K562 (cell line): ENCODE data around the gene THADA. TPM values are rescaled to one million over a fixed set of nuclear protein-coding genes. Genes with fewer than 3 reads are reported as not detected.

ENCODE experiments used
- ATAC-seq: fragments of 200-7000 bp; cut with Tn5 transposase; 3 replicates; pipeline ENCODE4 v1.9.1; 2020; ENCODE audit warnings: moderate library complexity
- BruUV-seq: library from RNA; stranded (reverse); fragments of 400-500 nt; replicated peaks from 2 replicates; lab custom pipeline; 2021; lab: Mats Ljungman, UMichigan
- CTCF ChIA-PET: fragments of 300-600 bp; formaldehyde crosslinking; extraction: SDS; loops from one replicate; lab custom pipeline; 2021; ENCODE audit warnings: low intra/inter-chr PET ratio; lab: Yijun Ruan, JAX
- POLR2A ChIA-PET: fragments of 300-600, 350-650 bp; sonication (Branson Sonifier 250); formaldehyde crosslinking; extraction: SDS; loops from one replicate; lab custom pipeline; 2021; ENCODE audit warnings: antibody characterized with exemption, inconsistent platforms; lab: Yijun Ruan, JAX
- DNase-seq, 4 experiments: peaks; one replicate each; pipeline versions ENCODE4 v3.0.0 to v3.0.0-alpha.2; 2011 to 2018; ENCODE audit warnings: low spot score in 3 of 4, mixed read lengths in 3 of 4; ENCODE audit errors: extremely low read depth in 1 of 4
- FAIRE-seq: peaks from 2 replicates; lab custom pipeline; 2011; peaks lifted over from hg19 to GRCh38; lab: Jason Lieb, UNC
- H2AFZ ChIP-seq: 2 replicates; pipeline ENCODE4 v1.6.0; 2011; ENCODE audit warnings: low read depth, low read length, control low read depth, inconsistent platforms
- H3K27ac ChIP-seq: fragments of 200-600 bp; 3 replicates; pipeline ENCODE4 v1.8.0; 2011; ENCODE audit warnings: low read depth, mild to moderate bottlenecking, control low read depth, inconsistent platforms, low read length, moderate library complexity, mixed read lengths; ENCODE audit errors: extremely low read depth
- H3K27me3 ChIP-seq, 2 experiments: fragments of 300-600 bp in 1 of 2; 2 replicates in 1 of 2; 3 replicates in 1 of 2; pipeline versions ENCODE4 v1.6.0 to v1.8.0; 2011; ENCODE audit warnings: inconsistent platforms in 2 of 2, low read length in 2 of 2, mild to moderate bottlenecking in 1 of 2, mixed read lengths in 1 of 2, moderate library complexity in 1 of 2; ENCODE audit not compliant: control insufficient read depth in 2 of 2, insufficient read depth in 2 of 2
- H3K36me3 ChIP-seq: fragments of 300-600 bp; 3 replicates; pipeline ENCODE4 v1.8.0; 2011; ENCODE audit warnings: mild to moderate bottlenecking, low read length, inconsistent platforms; ENCODE audit not compliant: control insufficient read depth, insufficient read depth
- H3K4me1 ChIP-seq, 2 experiments: fragments of 200-600 bp in 1 of 2; replicated peaks in 1 of 2; 2 replicates in 1 of 2; 3 replicates in 1 of 2; pipeline versions ENCODE4 v1.5.1 to v1.8.0; 2011; ENCODE audit warnings: inconsistent platforms in 2 of 2, low read length in 2 of 2, mild to moderate bottlenecking in 1 of 2, mixed read lengths in 1 of 2, moderate library complexity in 1 of 2; ENCODE audit not compliant: control insufficient read depth in 2 of 2, insufficient read depth in 2 of 2
- H3K4me2 ChIP-seq: 2 replicates; pipeline ENCODE4 v1.6.1; 2011; ENCODE audit warnings: low read length, control low read depth, inconsistent platforms, mixed read lengths; ENCODE audit not compliant: insufficient read depth
- H3K4me3 ChIP-seq: fragments of 200-600 bp; sonication (generic), shearing (Covaris generic); 2 replicates; pipeline ENCODE4 v1.5.1; 2016; ENCODE audit warnings: control low read depth, inconsistent platforms
- H3K79me2 ChIP-seq: fragments of 200-600 bp; 3 replicates; pipeline ENCODE4 v1.8.0; 2011; ENCODE audit warnings: low read length, inconsistent platforms; ENCODE audit not compliant: control insufficient read depth, insufficient read depth
- H3K9ac ChIP-seq, 2 experiments: 2 replicates each; pipeline versions ENCODE4 v1.6.0 to v1.6.1; 2011; ENCODE audit warnings: low read depth in 2 of 2, low read length in 2 of 2, control low read depth in 1 of 2, inconsistent platforms in 1 of 2, mild to moderate bottlenecking in 1 of 2, mixed read lengths in 1 of 2; ENCODE audit not compliant: insufficient read depth in 1 of 2
- H3K9me1 ChIP-seq: one replicate; pipeline ENCODE4 v1.6.0; 2011; ENCODE audit warnings: inconsistent platforms, mild to moderate bottlenecking, low read length, moderate library complexity; ENCODE audit not compliant: control insufficient read depth, insufficient read depth
- H3K9me3 ChIP-seq: replicated peaks from 2 replicates; pipeline ENCODE4 v1.5.1; 2011; ENCODE audit warnings: low read depth, low read length, inconsistent platforms; ENCODE audit not compliant: control insufficient read depth, insufficient read depth
- H4K20me1 ChIP-seq: replicated peaks from 2 replicates; pipeline ENCODE4 v1.6.1; 2011; ENCODE audit warnings: low read length, inconsistent platforms, mixed read lengths; ENCODE audit not compliant: control insufficient read depth, insufficient read depth
- ADNP ChIP-seq: fragments of 200-800 bp; sonication (Bioruptor generic); IDR thresholded peaks from 2 replicates; pipeline ENCODE4 v1.6.1; 2016; ENCODE audit warnings: missing genetic modification characterization, missing compliant biosample characterization
- BHLHE40 ChIP-seq: IDR thresholded peaks from 2 replicates; pipeline ENCODE4 v1.6.1; 2011; ENCODE audit warnings: low read length, improper control_type of control experiment
- C11orf30 ChIP-seq: fragments of 450-650 bp; IDR thresholded peaks from 2 replicates; pipeline ENCODE4 v1.6.1; 2016; ENCODE audit warnings: low read depth, mild to moderate bottlenecking
- FOXK2 ChIP-seq, 2 experiments: fragments of 450-650 bp; IDR thresholded peaks in 1 of 2; conservative IDR thresholded peaks in 1 of 2; 2 replicates each; pipeline ENCODE4 v1.6.1; 2016; ENCODE audit warnings: low read depth in 2 of 2, mild to moderate bottlenecking in 1 of 2
- FOXO4 ChIP-seq: fragments of 450-650 bp; formaldehyde crosslinking; IDR thresholded peaks from 2 replicates; pipeline ENCODE4 v1.4.0; 2020; ENCODE audit warnings: mild to moderate bottlenecking, moderate library complexity
- HDAC2 ChIP-seq: fragments of 450-650 bp; IDR thresholded peaks from 2 replicates; pipeline ENCODE4 v1.6.1; 2016; ENCODE audit warnings: mild to moderate bottlenecking
- MAFF ChIP-seq: IDR thresholded peaks from 2 replicates; pipeline ENCODE4 v1.6.1; 2012; ENCODE audit warnings: low read length, improper control_type of control experiment
- MAFG ChIP-seq: fragments of 450-650 bp; conservative IDR thresholded peaks from 2 replicates; pipeline ENCODE4 v1.6.1; 2016; ENCODE audit warnings: missing genetic modification characterization, missing compliant biosample characterization
- MAFK ChIP-seq: IDR thresholded peaks from 2 replicates; pipeline ENCODE4 v1.6.1; 2011; ENCODE audit warnings: low read length, improper control_type of control experiment
- MTA2 ChIP-seq: fragments of 450-650 bp; IDR thresholded peaks from 2 replicates; pipeline ENCODE4 v1.6.1; 2016; ENCODE audit warnings: low read depth
- MTF1 ChIP-seq: fragments of 250-450 bp; sonication (Bioruptor Pico); IDR thresholded peaks from 2 replicates; pipeline ENCODE4 v1.9.0; 2021; ENCODE audit warnings: moderate library complexity, mild to moderate bottlenecking, inconsistent platforms, borderline replicate concordance
- NR1H2 ChIP-seq: sonication (generic); formaldehyde crosslinking; IDR thresholded peaks from 2 replicates; pipeline ENCODE4 v1.4.0; 2020; ENCODE audit warnings: mild to moderate bottlenecking, missing genetic modification reagents
- SAP30 ChIP-seq: fragments of 200-600 bp; sonication (generic); IDR thresholded peaks from 2 replicates; pipeline ENCODE4 v1.6.1; 2012; ENCODE audit warnings: borderline replicate concordance, low read depth, mild to moderate bottlenecking, moderate library complexity, low read length, control low read depth, inconsistent platforms; ENCODE audit not compliant: insufficient read depth, poor library complexity, severe bottlenecking
- YBX1 ChIP-seq: fragments of 450-650 bp; IDR thresholded peaks from 2 replicates; pipeline ENCODE4 v1.7.1; 2016; ENCODE audit warnings: mild to moderate bottlenecking
- ZNF316 ChIP-seq: fragments of 450-650 bp; IDR thresholded peaks from 2 replicates; pipeline ENCODE4 v1.6.1; 2016
- WGBS: fragments of 100-300 bp; shearing (Covaris generic); methylation state at CpG from one replicate; pipeline ENCODE4 v1.1.6; 2016; ENCODE audit warnings: low coverage, mixed read lengths; ENCODE audit not compliant: insufficient coverage; ENCODE audit errors: missing lambda C conversion rate; 5-methylcytosine and 5-hydroxymethylcytosine counted together
- in situ Hi-C: fragments of 300-500 bp; cut with MboI; formaldehyde crosslinking; loops from 4 replicates; pipeline ENCODE4 v1.15.0; 2018; ENCODE audit warnings: inconsistent platforms, mixed read lengths
- intact Hi-C: fragments of 100-400 bp; cut with micrococcal nuclease; formaldehyde crosslinking; loops from 2 replicates; pipeline ENCODE4 v1.14.2; 2022
- polyA plus RNA-seq, 8 experiments: library from polyadenylated mRNA; depleted of rRNA in 4 of 8; stranded (reverse) in 5 of 8; unstranded in 3 of 8; fragments of >200 nt; fragmentation: Nextera tagmentation in 2 of 8; fragmentation: Illumina TruSeq in 1 of 8; extraction: Ambion mirVana in 2 of 8; extraction: Trizol in 1 of 8; gene quantifications; 2 replicates each; pipeline versions ENCODE4 v1.2.1 to v1.2.3, GENCODE V29; 2011 to 2014; ENCODE audit warnings: inconsistent platforms in 1 of 8, missing spikeins in 1 of 8
- total RNA-seq, 7 experiments: library from RNA; depleted of rRNA in 6 of 7; stranded (reverse); fragments of >200 nt in 6 of 7; fragmentation: Illumina TruSeq in 2 of 7; extraction: Trizol in 2 of 7; gene quantifications; 2 replicates each; pipeline versions ENCODE4 v1.2.1 to v1.2.3, GENCODE V29; 2011 to 2021; ENCODE audit warnings: low replicate concordance in 1 of 7
- TF ChIP-seq, protein P1 (sequence below), 2 experiments: fragments of 250-450 bp in 1 of 2; fragments of 450-650 bp in 1 of 2; sonication (Bioruptor Pico) in 1 of 2; IDR thresholded peaks; 2 replicates each; pipeline versions ENCODE4 v1.6.1 to v1.8.0; 2016 to 2021; ENCODE audit warnings: mild to moderate bottlenecking in 2 of 2, moderate library complexity in 2 of 2, missing compliant biosample characterization in 1 of 2, missing genetic modification characterization in 1 of 2

The THADA gene
- total and polyA plus RNA-seq, 9 of the 15 experiments (the other 6 are each of a cell fraction or from before 2014, with no cell fraction given) = 17.8 to 34.7 (median 31.9) TPM

GRCh38 chr2:43292851-43293743 lies 302.7 kb downstream of the THADA start (continued):
- TF ChIP-seq FOXO4 (no peak), NR1H2 (CRISPR knock-in tag) (no peak), ADNP (tag) (0 out of 2 replicates have a peak, but pooled peaks have one; percentile 11)

GRCh38 chr2:43292297-43292696 lies 303.5 kb downstream of the THADA start:
- FAIRE-seq = no peak

More at GRCh38 chr2:43292297-43292696, 303.5 kb downstream of the THADA start:
- ChIA-PET CTCF (no interaction called here), POLR2A (no interaction called here)
- WGBS = 75% methylated on average over 1 of the region's 1 CpG
- no TSS peak for BruUV-seq
- in situ Hi-C loops = no loop called here
- H3K9me1 ChIP-seq = no peaks in the 10 kb centered on the region
- no peak overlapping the region for H3K4me3 ChIP-seq
- DNase-seq (no peak), ATAC-seq (no peak)
- H3K9me3 ChIP-seq = no peaks in the 10 kb centered on the region
- no peaks in the 10 kb centered on the region for H4K20me1 ChIP-seq
- H3K4me1 ChIP-seq = peaks cover 10 to 40% of the 10 kb centered on the region in 2 experiments; a peak in 4 of 5 replicates
- TF ChIP-seq MAFF (peak; percentile 57), ZNF316 (peak; percentile 78), C11orf30 (peak; percentile 75), HDAC2 (no peak), BHLHE40 (no peak), MAFG (tag) (peak; percentile 53), MTA2 (no peak), SAP30 (no peak), MTF1 (CRISPR knock-in tag) (no peak), MAFK (peak; percentile 69), YBX1 (no peak), FOXK2 (conservative IDR thresholded peaks at IDR 0.05 in 1 of 2, IDR thresholded peaks at IDR 0.05 in 1 of 2; ENCODE audit: low read depth in 2 of 2) (no peak)
- TF ChIP-seq, protein P1, sequence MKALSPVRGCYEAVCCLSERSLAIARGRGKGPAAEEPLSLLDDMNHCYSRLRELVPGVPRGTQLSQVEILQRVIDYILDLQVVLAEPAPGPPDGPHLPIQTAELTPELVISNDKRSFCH (CRISPR knock-in tag; IDR thresholded peaks at IDR 0.05) = no peak
- TF ChIP-seq, protein P1 (tag; IDR thresholded peaks at IDR 0.05) = no peak
- peak overlapping the region; percentile 97; the same call in 2 of the 3 replicates for H3K27ac ChIP-seq
- no peaks in the 10 kb centered on the region for H3K79me2 ChIP-seq
- intact Hi-C loops = no loop called here
- no peak overlapping the region for H2AFZ ChIP-seq
- H3K4me2 ChIP-seq = no peak overlapping the region
- H3K27me3 ChIP-seq = no peaks in the 10 kb centered on the region
- no peak overlapping the region for H3K9ac ChIP-seq
- peaks cover 23% of the 10 kb centered on the region; the same call in 2 of the 3 replicates for H3K36me3 ChIP-seq
